ENCODE results near the gene AMOT.

Gene AMOT

DNA sequence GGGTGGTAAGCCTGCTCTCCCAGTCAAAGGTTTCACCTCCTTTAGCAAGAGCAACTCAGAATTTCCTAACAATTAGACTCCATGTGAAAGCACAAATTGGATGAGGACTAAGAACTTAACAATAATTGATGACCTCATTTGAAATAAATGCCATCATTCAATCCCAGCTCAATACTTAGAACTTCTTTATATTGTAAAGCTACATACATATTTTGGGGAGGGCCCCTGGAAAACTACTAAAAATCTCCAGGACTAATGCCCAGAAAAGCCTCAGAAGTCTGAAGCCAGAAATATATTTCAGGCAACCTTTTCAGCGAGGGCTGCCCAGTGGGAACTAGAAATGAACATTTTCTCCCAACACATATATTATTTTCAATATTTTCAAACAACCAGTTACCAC lies 38.1 kb downstream of the AMOT start:
- DNase-seq (ENCODE audit: extremely low read depth in 1 of 2, low read depth in 1 of 2) = no peak

DNA sequence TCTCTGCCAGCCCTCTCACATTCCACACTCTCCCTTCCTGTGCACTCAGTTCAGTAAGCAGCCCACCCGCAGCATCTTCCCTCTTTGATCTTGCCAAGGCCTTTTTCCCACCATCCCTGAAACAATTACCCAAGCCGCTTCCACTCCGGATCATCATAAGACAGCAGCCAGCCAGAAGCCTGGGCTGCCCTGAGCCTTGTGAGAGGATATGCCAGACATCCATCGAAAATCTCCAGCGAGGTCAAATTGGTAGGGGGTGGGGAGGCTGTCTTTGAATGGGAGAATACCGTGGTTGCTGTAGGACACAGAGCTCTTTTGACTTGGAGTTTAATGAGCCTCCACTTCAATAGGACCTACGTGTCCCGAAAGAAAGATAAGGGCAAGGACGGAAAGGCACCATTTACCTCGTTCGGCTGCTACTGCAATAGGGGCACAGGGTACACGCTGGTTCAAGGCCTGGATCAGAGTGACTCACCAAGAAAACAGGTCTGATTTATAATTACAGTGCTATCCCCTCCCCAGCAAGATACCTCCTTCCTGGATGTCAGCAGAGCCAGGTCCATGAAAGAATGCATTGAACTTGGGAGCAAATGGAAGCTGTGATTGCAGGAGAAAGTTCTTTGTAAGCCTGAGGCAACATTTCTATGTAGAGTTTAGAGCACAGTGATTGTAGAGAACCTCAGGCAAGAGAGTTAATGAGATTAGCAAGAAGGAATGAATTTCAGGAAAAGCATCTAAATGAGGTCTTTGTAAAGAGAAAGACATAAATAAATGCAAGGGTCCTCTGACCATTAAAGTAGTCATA lies 39.5 kb downstream of the AMOT start:
- DNase-seq (ENCODE audit: extremely low read depth in 1 of 2, low read depth in 1 of 2) = no peak

DNA sequence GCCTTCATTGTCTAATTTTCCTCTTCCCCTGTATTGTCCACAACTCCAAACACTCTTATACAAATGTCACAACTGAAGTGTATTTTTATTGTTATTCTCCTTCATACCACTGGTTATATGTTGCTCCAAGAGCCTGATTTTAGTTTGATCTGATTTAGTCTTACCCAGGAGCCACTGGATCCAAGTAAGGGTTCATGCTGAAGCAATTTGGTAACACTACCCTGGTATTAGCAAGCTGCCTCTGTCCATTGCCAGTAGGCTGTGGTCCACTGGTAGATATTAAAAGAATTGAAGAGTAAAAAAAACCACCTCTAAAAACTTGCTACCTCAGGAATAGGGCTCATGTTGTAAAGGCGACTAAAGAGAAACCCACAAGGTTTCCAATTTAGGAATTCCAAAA lies 41.2 kb downstream of the AMOT start:
- DNase-seq (ENCODE audit: extremely low read depth in 1 of 2, low read depth in 1 of 2) = no peak

DNA sequence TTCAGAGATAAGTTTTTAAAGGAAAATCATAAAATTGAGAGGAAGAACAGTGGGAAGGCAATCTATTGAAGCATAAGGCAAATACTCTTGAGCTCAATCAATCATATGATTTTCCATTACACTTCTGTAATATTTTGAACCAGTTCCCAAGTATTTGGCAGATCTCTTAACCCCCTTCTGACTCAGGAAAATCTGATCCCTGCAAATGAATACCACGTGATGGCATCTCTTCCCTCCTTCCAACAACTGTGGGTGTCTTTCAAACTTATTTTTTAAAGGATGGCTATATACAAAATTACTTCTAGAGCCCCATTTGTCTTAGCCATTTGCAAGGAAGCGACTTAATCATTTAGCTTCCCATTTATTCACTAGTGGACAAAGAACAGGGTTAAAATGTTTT lies 41.9 kb downstream of the AMOT start:
- DNase-seq (ENCODE audit: extremely low read depth in 1 of 2, low read depth in 1 of 2) = no peak

DNA sequence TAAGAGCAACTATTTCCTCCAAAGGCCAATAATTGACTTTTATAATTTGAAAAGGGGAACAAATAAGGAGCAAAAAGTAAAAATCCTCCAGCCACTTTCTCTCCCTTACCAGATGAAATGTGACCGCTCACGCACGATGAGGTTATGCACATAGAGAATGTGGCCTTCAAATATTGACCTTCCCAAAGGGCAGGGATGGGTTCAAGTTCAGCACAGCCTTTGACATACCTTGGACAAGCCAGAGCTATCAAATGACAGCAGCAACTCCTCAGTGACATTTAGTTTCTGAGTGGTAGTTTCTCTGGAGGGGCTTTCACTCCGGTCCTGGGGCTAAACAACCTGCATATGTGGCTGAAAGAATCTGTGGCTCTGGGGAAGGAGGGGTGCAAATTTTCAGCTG lies 50.7 kb downstream of the AMOT start:
- DNase-seq (ENCODE audit: extremely low read depth in 1 of 2, low read depth in 1 of 2) = no peak

DNA sequence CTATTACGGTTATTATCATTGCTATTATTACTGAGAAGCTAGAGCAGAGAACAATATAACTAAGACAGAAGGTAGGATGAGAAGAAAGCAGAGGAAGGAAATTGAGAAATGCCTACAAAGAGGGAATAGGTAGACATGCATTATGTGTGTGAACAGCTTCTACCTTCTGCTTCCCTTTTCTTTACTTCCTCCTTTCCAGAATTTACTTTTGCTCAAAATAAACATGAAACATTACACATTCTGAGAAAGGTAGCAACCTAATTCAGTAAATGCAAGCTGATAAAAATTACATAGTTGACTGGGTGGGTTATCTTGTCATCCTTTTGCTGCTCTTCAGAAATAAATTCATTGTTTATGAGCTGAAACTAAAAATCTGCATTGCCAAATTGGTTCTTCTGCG lies 54.6 kb downstream of the AMOT start:
- no peak for DNase-seq (ENCODE audit: extremely low read depth in 1 of 2, low read depth in 1 of 2)

DNA sequence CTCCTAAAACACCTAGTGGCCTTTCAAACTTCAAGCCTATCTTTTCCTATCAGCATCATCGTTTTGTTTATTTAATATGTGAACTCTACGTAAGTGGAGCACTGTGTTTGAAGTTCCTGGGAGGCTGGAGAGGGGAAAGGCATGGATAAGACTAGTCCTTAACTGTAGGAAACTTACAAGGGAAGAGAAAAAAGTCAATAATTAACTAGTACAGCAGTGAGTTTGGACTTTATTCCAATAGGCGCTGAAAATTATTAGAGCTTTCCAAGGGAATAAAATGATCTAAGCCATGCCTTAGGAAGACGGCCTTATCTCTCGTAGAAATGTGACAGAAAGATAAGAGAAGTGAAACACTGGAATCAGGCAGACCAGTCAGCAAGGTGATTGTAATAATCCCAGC lies 55.3 kb downstream of the AMOT start:
- no peak for DNase-seq (ENCODE audit: extremely low read depth in 1 of 2, low read depth in 1 of 2)

DNA sequence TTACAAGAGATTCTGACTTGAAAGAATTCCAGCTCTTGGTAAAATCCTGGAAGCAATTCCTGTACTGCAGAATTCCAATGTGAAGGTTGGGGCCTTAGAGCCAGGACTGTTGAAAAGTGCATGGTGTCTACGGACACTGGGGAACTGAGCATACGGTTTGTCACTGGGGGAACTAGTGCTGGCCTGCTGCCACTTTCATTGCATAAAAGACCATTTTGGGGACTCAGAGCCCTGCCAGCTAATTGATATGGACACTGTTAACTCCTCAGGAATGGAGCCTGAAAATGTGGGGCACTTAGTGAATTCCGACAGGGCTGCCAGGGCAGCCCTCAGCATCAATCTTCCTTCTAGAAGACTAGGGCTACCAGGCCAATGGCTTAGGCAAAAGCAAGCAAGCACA lies 55.9 kb downstream of the AMOT start:
- DNase-seq (ENCODE audit: extremely low read depth in 1 of 2, low read depth in 1 of 2) = no peak

DNA sequence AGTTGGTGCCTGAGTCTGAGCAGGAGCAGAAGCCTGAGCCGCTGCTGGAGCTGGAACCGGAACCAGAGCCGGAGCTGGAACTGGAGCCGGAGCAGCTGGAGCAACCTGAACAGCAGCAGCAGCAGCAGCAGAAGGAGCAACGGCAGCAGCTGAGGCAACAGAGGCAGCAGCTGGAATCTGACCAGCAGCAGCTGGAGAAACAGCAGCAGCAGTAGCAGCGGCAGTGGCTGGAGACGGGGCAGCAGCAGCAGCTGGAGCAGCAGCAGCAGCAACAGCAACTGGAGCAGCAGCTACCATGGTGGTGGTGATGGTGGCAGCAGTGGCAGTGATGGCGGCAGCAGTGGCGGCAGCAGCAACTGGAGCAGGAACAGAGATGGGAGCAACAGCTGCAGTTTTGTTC lies 61.5 kb downstream of the AMOT start:
- no peak for DNase-seq (ENCODE audit: extremely low read depth in 1 of 2, low read depth in 1 of 2)

DNA sequence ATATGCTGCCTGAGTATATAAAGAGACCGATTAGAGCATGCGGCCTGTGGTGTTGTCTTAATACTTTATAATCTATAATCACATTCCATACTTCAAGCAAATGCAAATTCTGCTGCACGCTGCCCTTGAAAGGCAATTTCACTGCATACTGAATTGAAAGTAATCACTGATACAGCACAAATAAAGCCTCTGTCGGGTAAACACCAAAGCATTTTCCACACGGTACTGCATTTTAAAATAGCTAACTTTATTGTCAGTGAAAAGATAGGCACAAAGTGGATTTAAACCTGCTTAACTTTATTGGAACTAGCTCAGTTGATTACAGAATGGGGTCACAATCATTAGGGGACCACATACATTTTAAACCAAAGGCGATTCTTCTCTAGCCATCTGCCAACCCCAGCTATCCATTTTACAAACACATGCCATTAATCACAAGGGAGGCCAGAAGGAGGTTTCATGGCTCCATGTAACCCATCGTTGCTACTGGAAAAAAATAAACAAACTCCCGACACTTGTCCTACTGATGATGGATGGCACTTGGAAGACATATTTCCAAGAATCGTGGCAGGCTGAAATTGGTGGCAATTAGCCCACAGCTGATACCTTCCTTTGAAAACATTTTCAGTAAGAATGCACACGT lies 65.9 kb downstream of the AMOT start:
- DNase-seq (ENCODE audit: extremely low read depth in 1 of 2, low read depth in 1 of 2) = no peak

DNA sequence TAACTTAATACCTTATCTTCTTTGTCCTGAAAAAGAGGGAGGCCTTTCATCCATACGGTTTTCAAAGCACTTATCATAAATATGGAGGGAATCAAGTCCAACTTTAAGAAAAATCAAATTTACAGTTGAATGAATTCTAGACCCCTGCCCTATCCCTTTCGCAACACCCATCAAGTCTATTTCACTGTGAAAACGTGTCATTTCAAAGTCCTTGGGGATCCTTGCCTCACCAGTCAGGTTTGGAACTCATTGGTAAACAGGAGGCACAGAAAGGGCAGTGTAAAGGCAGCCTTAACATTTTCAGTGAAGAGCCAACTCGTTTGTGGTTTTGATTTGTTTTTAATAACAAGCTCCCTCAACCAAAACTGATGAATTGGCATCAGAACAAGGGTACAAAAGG lies 66.5 kb downstream of the AMOT start:
- DNase-seq (ENCODE audit: extremely low read depth in 1 of 2, low read depth in 1 of 2) = no peak

DNA sequence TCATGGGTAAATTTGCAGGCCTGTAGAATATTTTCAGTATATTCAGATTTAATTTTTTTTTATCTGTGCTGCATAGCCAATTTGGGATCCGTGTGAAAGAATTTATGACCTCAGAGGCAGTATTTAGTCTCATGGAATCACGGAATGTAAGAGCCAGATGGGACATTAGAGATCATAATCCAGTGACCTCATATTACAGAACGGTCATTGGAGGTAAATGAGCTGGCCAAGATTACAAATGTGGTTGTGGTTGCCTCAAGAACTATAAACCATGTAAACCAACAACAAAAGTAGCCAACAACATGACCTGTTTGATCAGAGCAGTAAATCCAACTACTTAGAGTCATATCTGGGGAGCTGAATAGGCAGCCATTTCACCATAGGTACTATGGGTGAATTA lies 71.6 kb downstream of the AMOT start:
- DNase-seq (ENCODE audit: extremely low read depth in 1 of 2, low read depth in 1 of 2) = no peak

DNA sequence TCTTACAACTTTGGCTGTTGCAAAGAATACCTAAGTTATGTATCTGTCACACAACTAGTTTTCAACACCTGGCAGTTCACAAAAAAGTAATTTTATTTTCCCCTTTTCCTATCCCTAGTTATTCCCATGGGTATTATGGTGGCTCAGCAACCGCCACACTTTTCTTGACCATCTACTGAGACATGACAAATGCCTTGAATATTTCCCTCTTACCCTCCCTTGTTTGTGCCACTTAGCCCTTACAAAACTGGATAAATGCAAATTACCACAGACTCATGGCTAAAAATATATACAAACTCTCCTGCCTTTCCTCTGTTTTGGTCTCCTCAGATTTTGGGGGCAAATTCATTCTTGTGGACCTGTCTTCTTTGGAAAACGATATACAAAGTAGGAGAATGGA lies 72.1 kb downstream of the AMOT start:
- DNase-seq (ENCODE audit: extremely low read depth in 1 of 2, low read depth in 1 of 2) = no peak

DNA sequence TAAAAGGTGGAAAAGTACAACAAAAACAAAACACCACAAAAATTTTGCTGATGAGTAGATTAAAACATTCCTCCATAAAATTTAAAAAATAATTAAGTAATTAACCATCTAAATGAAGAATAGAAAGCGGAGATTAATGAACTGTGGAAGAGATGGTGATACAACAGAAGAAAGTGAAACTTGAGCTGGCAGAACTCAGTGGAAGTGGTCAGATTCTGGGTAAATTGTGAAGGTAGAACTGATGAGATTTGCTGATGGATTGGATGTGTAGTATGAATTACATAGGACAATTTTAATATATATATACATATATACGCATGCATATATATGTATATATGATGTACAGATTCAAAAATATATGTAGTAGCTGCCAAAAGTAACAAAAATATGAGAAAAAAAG lies 73.9 kb downstream of the AMOT start:
- DNase-seq (ENCODE audit: extremely low read depth in 1 of 2, low read depth in 1 of 2) = no peak

DNA sequence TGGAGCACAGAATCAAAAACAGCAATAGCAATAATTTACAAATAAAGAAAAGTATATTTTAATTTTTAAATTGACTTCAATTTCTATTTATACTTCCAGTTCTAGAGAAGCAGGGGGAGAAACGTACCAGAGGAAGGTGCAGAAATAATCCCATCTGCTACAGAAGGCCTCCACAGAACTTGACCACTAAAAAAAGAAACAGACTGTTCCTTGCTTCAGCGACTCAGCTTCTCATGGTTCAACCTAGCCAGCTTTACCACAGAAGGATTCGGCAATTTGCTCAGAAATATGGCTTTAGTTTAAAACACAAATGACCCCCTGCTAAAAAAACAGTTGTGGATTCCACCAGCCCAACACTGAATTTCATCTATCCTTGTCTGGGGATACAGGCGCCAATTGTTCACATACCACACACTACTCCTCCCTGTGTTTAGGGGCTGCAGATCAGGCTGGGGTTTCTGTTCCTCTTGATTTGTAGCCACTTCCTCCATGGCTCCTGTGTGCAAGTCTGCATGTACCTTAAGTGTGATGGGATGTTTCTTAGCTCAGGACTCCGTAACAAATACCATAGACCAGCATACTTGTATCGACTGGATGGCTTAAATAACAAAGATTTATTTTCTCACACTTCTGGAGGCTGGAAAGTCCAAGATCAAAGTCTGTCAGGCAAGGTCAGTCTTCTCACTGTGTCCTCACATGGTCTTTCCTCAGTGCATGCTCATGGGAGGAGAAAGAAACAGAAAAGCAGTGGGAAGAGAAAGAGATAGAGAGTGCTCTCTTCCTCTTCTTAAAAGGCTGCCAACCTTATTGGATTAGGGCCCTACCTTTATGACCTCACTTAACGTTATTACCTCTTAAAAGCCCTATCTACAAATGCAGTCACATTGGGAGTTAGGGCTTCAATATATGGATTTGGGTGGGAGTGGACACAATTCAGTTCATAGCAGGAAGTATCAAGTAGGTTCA lies 79.1 kb downstream of the AMOT start:
- DNase-seq (ENCODE audit: extremely low read depth in 1 of 2, low read depth in 1 of 2) = no peak

DNA sequence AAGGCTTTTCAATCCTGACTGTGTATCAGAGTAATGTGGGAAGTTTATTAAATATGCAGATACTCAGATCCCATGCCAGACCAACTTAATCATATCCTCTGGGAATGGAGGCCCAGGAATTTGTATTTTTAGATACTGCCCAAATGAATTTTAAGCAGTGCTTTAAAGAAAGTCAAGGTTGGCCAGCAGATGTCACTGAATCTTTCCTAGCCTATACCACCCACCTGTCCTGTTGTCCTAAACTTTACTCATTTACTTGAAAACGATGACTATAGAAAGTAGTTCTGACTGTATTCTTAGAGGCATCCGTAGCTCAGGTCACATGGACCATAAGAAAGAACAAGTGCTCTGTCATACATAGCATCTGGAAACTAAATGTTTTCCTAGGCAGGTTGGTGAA lies 79.9 kb downstream of the AMOT start:
- no peak for DNase-seq (ENCODE audit: extremely low read depth in 1 of 2, low read depth in 1 of 2)

DNA sequence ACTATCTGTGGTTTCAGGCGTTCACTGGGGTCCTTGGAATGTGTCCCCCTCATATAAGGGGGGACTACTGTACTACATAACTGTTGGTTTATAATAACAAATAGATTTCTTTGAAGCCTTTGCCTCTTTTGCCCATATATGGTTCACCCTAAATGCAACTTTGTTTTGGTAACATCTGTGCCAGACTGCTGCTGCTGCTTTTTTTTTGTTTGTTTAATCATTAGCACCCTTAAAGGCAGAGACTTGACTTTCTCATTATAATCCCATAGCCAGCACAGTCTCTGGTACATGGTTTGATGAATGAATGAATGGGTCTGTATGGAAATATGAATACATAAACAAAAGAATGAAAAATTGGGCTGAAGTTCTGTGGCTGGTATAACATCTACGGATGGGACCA lies 80.7 kb downstream of the AMOT start:
- no peak for DNase-seq (ENCODE audit: extremely low read depth in 1 of 2, low read depth in 1 of 2)

DNA sequence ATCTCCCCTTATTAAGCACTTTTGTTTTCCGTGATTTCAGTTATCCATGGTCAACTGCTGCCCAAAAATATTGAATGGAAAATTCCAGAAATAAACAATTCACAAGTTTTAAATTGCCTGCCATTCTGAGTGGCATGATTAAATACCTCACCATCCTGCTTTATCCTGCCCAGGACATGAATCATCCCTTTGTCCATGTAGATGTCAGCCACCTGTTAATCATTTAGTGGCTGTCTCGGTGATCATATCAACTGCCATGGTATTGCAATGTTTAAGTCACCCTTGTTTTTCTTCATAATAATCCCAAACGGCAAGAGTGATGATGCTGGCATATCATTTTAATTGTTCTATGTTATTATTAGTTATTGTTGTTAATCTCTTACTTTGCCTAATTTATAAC lies 81.1 kb downstream of the AMOT start:
- no peak for DNase-seq (ENCODE audit: extremely low read depth in 1 of 2, low read depth in 1 of 2)

DNA sequence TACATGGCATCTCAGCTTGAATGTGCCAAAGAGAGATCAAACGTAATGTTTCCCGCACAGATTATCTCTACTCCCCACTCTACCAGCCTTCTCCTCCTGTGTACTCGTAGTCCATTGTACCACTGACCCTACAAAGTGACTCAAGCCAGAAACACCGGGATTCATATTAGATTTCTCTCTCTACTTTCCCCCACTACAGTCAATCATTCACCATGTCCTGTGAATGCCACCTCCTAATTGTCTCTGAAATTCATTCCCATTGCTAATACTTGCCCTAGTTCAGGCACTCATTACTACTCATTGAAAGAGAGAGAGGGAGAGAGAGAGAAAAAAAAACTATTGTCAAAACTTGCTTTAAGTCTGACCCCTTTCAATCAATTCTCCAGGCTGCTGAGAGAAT lies 82.7 kb downstream of the AMOT start:
- DNase-seq (ENCODE audit: extremely low read depth in 1 of 2, low read depth in 1 of 2) = no peak

DNA sequence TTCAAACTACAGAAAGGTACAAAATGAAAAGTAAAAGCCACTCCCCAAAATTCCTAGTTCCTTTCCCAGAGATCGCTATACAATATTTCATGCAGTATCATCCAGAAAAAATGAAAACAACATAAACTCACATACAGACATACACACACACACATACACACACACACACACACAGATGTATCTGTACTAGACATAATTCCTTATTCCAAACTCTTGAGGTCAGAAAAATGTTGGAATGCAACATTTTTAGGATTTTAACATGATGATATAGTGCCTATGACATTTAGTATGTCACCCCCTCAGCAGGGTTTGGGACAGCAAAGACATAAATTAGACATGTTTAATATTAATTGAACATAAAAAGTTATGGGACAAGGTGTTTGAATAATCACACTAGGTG lies 87.5 kb downstream of the AMOT start:
- DNase-seq (ENCODE audit: extremely low read depth in 1 of 2, low read depth in 1 of 2) = no peak

DNA sequence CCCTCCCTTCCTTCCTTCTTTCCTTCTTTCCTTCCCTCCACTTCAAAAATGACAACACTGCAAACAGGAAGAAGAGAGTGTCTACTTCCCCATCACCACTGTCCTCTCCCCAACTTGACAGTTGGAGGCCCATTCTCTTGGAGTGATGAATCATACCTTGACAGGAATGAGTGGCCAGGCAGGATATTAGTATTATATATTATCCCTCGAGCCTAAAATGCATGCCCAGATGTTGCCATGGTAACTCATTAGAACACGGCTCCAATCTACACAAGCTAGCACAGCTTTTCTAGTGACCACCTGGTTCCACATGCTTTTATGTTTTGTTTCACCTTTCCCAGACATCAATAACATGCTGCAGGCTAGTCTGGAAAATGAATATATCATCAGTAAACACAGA lies 89.6 kb downstream of the AMOT start:
- DNase-seq (ENCODE audit: extremely low read depth in 1 of 2, low read depth in 1 of 2) = no peak
